Tongue (tissue), 2 donors: Measurements from ENCODE around the gene ANKRD17. TPM values are rescaled to one million over a fixed set of nuclear protein-coding genes. Genes with fewer than 3 reads are reported as not detected.

ENCODE experiments used
- DNase-seq: peaks from one replicate; pipeline ENCODE4 v3.0.0-alpha.2; 2015
- total RNA-seq: library from RNA; depleted of rRNA; stranded (reverse); fragments of >200 nt; gene quantifications from one replicate; pipeline ENCODE4 v1.2.3, GENCODE V29; 2014

The ANKRD17 gene
- total RNA-seq, 1 donor from 2014 or later, result 90.9 TPM

DNA sequence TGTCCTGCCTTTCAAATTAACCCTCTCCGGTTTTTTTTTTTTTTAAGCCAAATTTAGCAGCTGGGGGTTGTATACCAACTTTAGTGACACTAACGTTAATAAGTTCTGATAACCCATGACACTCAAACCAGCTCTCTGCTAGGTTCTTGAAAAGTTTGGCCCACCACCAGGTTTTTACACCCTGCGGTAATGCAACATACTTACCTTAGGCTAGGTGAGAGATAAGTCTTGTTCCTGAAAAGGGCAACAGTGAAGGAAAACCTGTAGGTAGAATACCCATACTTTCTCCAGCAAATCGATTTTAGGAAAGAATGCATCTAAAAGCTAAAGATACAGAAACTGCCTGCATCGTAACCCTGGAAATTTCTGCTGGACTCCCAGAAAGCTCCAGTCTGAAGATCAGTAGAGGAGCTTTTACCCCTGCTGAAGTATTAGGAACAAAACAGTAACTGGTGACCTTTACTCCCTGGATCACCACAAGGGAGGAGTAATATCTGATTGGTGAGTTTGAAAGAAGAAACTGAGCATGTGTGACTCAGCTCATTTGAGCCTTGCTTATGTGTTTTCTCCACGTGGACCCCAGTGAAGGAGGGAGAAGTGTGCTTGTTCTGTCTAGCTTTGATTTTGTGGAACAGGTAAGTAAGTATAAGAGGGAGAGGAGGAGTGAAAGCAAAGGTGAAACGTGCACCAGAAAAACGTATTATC lies 154.6 kb downstream of the ANKRD17 start:
- DNase-seq, result no peak

DNA sequence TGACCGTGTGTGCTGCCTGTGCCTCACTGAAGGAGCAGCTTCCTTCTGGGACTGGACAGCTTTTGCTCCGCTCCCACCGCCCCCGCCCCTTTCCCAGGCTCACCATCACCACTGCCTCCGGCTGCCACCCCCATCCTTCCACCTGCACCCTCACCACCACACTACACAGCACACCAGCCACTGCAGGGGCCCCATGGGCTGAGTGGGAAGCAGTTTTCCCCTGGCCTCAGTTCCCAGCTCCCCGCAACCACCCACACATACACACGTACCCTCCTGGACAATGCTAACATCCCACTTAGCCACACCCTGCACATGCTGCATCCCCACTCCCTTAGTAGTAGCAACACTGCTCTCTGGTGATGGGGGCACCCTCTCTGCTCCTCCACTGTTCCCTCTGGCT lies 159.5 kb downstream of the ANKRD17 start:
- DNase-seq, result no peak

DNA sequence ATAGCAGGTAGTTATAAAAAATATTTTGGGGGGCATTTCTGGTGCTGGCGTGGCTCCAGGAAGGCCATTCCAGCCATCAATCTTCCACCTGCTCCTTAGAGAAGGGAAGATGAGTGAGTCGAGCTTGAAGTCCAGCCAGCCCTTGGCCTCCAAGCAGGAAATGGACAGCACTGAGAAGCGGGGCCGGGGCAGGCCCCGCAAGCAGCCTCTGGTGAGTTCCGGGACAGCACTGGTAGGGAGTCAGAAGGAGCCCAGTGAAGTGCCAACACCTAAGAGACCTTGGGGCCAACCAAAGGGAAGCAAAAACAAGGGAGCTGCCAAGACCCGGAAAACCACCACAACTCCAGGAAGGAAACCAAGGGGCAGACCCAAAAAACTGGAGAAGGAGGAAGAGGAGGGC lies 159.9 kb downstream of the ANKRD17 start:
- DNase-seq, result no peak

DNA sequence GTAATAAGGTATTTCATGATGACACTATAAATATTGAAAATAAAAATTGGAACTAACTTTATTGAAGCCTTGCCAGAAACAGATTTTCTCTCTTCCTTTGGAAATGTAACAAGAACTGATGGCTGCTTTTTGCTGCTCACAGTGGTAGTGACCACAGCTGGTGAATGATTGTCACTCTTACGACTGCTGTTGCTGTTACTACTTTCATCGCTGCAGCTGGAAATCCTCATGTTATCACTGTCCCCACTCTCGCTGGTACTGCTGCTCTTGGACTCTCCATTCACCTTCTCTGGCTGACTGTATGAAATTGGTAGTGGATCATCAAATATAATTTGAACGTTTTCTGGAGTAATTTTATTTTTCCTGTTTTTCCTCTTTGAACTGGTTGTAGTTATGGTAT lies 160.6 kb downstream of the ANKRD17 start:
- DNase-seq, result no peak

DNA sequence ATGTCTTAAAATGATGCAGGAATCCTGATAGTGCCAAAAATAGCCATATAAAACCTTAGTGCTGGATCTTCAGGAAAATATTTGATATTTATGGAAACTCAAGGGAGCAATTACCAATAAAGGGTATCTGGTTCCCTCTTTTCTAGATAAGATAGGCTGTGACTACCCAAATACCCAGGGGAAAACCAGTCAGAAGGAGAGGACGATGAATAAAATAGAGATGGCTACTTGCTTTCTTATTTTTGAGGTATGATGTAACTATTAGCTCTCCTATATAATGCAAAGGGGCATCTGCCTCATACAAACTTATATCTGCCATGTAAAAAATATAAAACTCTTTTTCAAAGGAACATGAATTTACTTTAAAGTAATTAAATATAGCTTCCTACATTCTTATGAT lies 165.7 kb downstream of the ANKRD17 start:
- no peak for DNase-seq

DNA sequence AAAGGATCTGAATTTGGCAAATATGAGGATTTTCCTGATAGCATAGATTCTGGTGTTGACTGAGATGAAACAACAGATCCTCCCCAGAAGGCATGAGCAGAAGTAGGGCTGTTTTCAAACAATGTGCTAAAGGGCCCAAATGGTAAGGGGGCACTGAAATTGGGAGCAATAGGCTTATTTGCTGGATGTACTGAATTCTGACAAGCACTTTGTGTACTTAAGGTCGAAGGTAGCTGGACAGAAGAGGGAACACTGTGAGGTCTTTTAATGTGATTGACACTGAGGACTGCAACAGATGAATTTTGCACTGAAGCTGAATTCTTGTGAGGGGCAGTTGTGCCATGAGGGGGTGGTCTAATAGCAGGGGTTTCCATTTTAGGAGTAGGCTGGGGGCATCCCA lies 167.9 kb downstream of the ANKRD17 start:
- DNase-seq, result no peak

DNA sequence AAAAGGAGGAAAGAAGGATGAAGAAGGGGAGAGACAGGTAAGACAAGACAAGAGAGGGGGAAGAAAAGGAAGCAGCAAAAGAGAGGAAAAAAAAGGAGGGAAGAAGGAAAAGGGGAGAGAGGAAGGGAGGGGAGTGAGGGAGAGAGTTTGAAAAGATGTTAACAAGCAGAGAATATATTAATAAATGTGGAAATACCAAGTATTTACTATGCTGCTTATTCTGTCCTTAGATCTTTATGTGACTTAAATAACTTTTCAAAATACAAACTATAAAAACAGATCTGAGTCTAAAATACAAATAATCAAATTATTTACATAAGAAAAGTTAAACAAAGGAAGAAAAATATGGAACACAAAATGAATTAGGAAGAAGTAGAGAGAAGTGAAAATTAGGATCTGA lies 170.7 kb downstream of the ANKRD17 start:
- no peak for DNase-seq

DNA sequence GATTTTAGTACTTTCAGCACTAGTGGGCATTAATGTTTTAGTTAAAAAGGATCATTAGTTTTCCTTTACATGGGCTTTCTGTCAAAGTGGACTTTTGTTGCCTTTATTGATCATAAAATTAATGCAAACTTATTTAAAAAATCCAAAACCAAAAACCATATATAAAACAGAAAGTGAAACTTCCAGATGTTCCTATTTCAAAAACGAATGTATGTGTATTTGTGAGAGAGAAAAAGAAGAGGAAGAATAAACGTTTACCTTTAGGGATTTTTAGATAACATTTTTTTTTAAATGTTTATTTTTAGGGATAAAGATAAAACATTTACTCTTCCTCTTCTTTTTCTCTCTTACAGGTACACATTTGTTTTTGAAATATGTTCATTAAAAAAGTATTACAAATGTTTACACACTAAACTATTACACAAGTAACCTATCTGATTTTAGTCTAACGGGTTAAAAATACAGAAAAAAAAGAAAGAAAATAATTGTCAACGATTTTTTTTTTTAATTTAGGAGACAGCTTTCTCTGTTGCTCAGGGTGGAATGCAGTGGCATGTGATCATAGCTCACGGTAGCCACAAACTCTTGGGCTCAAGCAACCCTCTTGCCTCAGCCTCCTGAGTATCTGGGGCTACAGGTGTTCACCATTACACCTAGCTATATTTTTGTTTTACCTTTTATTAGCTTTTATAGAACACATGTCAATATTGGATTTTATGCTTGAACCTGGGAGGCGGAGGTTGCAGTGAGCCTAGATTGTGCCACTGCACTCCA lies 172.3 kb downstream of the ANKRD17 start:
- no peak for DNase-seq

DNA sequence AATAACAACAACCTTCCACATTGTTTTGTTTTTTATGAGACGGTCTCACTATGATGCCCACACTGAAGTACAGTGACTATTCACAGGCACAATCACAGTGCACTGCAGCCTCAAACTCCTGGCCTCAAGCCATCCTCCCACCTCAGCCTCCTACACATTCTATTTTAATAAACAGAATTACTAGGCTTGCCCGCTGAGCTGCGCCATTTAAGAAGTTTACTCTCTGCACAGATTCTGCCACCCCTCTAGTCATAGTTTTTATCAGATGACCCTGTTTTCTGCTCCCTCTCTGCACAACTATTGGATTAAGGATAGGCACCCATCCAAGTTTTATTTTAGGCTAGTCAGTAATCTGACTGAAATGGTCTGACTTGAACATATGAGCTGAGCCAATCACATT lies 177.8 kb downstream of the ANKRD17 start:
- no peak for DNase-seq

DNA sequence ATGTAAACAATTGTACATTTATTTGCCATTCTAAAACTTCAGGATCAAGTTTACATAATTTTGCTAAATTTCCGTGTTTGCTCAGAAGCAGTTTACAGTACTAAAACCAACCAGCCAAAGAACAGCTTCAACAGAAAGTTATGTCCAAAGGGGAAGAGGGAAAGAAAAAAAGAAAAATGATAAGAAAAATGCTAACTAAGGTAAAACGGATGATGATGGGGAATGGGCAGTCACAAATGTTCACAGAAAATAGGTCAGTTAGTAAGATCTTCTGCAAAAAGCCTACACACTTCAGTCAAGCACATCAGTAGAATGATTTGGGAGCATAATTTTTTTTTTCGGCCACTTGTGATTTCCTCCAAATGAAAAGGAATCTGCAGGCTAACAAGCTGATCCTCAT lies 182.8 kb downstream of the ANKRD17 start:
- no peak for DNase-seq

DNA sequence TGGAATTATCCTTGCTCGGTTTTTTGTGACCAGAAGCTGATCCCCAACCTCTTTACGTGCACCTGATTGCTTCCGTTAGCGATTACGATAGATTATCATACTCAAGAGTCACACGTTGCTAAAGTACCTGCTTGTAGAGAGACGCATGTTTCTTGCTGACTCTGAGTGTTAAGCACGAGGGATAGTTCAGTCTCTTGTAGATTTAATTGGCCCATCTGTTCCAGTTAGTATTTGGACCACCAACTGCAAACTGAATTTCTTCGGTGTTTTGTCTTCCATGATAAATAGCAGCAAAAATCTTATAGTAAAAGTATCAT lies 188.6 kb downstream of the ANKRD17 start:
- DNase-seq, result no peak

DNA sequence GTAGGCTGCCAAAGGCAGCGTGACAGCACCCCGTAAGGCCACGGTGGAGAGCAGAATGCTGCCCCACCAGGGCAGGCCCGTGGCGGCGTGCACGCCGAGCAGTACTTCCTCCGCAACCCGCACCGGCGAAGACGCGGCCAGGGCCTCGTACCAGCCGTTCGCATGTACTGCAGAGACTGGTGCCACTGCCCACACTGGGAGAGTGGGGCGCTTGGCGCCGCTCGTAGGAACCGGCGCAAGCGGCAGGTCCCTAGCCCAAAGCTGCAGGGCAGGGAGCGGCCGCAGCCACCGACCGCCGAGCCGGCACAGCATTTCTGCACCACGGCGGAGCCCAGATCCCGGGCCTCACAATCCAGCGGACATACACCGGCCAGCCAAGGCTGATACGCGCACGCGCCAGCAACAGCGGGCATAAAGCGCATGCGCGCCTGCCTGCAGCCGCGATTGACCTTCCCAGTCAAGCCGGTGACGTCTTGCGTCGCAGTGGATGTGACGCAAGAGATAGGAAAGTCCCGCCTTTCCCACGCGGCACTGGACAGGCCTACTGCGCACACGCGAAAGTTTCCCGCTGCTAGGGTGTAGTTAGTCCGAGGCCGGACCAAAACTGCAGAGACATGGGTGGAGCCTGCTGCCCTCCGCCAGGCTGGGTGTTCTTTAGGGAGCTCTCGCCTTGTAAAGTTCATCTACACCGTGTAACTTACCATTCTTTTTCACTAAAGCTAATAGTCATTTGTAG lies 189.1 kb downstream of the ANKRD17 start, which contains the start of gene COX18:
COX18 (minus strand) TSS at position 379 of the 736 bp plus-strand sequence; CDS start at position 312, 67 bp downstream.
- peak; percentile 99 for DNase-seq

DNA sequence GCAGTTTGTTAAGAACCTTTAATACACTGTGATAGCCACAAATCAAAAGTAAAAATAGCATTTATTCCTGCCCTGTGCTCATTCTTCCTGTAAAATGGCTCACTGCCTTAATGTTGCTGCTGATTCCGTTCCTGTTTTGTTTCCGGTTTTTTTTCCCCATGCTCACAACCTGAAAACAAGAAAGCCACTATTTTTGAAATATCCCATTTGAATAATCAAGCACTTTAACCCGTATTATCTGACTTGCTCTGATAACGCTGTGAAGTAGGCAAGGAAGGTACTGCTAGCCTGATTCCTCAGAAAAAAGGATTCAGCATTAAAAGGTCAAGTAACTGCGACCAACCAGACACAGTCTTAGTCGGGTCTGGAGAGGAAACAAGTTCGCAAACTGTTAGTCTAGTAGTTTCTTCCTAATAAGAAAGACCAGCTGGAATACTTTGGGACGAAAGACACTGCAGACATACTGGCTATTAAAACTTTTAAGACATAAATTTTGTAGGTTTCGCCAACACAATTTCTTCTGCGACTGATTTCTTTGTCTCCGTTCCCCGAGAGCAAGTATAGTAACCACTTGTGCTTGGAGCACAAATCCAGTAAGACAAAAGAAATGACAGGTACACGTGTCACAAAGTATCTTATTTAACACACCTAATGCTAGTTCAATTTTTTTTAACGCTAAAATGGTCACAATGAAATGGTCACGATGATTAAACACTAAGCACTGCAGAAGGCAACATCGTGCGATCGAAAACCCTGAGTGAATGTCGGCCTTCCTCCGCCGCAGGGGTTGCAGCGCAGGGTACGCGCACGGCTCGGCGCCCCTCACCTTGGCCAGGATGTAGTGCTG lies 189.9 kb downstream of the ANKRD17 start:
- DNase-seq, result peak; percentile 66

DNA sequence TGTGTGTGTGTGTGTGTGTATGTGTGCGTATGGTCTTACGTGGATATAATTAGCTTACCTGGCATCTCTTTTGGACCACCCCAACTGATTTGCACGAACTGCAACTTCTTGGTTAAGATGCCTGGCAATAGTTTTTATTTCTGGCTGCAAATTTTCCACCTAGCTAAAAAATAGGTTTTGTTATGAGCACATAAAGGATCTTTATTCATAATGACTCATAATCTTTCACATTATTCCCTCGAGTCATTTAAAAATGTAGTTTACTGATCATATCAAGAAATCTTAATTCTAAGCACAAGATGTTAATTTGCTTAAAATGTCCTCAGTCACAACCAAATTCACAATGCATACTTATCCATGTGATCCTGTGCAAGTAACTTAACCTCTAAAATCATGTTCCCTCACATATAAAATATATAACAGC lies 190.6 kb downstream of the ANKRD17 start:
- DNase-seq, result no peak

DNA sequence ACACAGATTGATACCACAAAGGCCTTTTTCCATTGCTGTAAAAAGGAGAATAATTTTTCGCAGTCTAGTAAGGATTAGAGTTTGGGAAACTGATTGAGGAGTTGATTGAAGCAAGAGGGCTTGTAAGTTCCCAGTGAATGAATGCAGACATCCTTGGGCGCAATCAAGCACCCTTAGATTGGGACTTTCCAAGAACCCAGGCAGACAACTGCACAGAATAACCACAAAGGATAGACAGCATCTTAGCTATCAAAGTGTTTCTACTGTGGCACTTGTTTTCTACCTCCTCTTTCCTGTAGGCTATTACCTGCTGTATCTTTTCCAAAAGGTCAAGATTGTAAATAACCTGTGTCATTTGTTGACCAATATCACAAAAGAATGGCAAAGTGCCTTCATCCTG lies 191.7 kb downstream of the ANKRD17 start:
- no peak for DNase-seq

DNA sequence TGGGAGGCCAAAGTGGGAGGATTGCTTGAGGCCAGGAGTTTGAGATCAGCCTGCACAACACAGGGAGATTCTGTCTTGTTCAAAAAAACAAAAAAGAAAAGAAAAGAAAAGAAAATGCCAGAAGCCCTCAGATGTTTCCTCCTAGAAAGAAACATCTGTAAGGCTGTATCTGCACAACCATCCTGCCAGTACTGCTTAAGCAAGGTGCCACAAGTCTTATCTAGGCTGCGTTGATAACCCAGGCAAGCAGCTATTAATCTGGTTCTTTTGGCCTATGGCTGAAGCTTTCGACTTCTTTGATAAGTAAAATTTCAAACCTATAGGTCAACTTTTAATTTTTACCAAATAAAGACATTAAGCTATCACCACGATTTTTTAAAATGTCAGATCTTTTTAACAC lies 192.2 kb downstream of the ANKRD17 start:
- DNase-seq, result no peak

DNA sequence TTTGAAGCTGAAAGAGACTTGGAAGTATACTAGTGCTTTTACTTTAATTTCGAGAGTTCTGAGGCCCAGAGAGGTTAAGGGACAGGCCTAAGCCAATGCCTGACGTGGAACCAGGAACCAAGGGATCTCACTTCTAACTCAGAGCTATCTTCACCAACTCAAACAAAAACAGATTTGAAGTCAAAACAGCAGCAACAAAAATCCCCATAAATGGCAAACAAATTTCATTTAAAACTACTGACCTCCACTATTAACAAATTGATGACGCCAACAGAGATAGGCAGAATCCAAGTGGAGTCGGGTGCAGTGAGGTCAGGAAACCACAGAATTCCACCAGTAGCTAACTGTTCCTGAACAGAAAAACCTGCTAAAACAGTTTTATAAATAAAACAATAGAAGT lies 194.1 kb downstream of the ANKRD17 start:
- DNase-seq, result no peak

DNA sequence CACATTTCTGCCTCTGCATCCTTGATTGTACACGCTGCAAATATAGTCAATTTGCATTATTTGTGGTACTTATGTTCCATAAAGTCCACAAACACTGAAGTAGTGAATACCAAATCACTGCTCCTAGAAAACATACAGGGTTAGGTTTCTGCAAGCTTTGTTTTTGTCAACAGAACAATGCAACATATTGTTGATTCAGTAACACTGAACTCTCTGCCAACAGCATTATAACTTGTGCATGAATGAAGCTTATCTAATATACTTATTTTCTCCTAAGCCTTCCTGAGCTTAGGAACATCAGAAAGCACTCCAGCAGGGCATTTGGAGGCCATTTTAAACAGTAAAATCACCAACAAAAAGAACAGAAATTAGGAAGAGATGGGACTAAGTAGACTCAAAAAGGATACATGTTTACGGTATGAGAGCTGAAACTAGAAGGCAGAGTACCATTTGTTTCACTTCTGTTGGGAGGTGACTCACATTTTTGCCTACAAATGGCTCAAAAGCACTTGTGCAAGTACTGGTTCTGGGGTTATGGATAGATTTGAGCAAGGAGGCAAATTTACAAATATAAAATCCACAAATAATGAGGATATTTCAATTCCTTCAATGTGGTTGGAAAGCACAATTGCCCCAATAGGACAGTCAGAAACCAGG lies 203.2 kb downstream of the ANKRD17 start:
- DNase-seq, result no peak

DNA sequence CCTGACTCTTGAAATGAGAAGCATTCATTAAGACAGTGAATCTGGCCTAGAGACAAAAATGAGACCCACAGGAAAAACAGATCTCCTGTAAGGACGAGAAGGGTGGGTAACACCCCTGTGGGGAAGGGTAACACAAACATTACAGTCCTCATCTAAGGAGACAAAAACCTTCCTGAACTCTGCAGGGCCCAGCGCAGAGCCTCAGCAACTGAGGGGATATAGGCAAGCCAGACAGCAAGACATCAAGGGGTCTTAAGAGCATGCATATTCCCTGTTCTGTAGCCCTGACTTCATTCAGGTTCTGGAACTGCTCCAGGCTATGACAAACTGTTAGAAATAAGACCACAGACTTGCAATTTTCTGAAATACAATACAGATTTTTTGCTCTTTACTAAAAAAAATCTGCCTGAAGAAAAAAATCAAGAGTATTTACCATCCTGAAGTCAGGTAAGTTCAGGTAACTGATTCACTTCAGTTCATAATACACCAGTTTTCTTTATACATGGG lies 204.6 kb downstream of the ANKRD17 start:
- DNase-seq, result no peak

DNA sequence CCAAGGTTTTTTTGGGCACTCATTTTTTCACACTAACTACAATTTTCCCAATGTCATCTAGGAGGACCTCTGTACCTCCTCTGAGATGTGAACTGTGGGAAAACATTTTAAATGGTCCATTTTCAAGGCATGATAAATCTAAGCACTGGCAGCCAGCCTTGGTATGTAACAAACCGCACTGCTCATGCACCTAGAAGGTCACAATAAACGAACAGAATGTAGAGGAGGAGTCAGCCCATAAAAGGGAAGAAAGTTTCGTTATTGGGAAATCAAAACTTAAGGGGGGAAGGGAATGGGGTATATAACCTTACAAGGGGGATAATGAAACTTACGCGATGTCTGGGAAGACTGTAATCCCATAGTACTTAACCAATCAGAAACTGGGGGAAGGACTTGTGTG lies 205.5 kb downstream of the ANKRD17 start:
- no peak for DNase-seq

DNA sequence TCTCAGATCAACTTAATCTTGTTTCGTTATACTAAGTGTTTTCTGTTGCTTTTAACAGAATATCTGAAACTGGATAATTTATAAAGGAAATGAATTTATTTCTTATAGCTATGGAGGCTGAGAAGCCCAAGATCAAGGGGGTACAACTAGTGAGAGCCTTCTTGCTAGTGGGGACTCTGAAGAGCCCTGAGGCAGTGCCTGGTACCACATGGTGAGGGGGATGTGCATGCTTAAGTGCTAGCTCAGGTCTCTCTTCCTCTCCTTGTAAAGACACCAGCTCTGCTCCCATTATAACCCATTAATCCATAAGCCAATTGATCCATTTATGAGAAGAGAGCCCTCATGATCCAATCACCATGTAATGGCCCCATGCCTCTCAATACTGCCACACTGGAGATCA lies 207.0 kb downstream of the ANKRD17 start:
- no peak for DNase-seq

DNA sequence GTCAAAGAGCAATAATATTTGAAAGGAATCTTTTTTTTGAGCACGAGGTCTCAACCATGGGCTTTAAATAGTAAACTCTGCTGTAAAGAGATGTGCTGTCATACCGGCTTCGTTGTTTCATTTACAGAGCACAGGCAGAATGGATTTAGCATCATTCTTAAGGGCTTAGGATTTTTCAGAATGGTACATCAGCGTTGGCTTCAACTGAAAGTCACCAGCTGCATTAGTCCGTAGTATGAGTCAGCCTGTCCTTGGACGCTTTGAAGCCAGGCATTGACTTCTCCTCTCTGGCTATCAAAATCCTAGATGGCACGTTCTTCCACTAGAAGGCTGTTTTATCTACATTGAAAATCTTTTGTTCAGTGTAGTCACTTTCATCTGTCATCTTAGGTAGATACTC lies 212.7 kb downstream of the ANKRD17 start:
- DNase-seq, result no peak
